Measurements from ENCODE around the gene TEX12. TPM values are rescaled to one million over a fixed set of nuclear protein-coding genes. Genes with fewer than 3 reads are reported as not detected.

TEX12 gene
- total and polyA plus RNA-seq, 2 of the 8 experiments (the other 6 are each of a cell fraction or from before 2014, with no cell fraction given) = not detected

- Histone ChIP-seq H4K5ac (ENCODE audit: insufficient read length, low read depth, low read length) (no peak overlapping the region), H3K4me3 (ENCODE audit: extremely low read depth in 1 of 4, insufficient read depth in 2 of 4, low read depth in 3 of 4, low read length in 4 of 4) (no peak overlapping the region), H3K9me3 (ENCODE audit: insufficient read depth in 2 of 2, low read depth in 1 of 2, low read length in 1 of 2) (no peaks in the 10 kb centered on the region), H2BK12ac (ENCODE audit: low read depth, low read length) (no peak overlapping the region), H3K23me2 (ENCODE audit: low read depth, low read length) (no peaks in the 10 kb centered on the region), H3K79me1 (ENCODE audit: low read depth, low read length) (no peaks in the 10 kb centered on the region), H2AFZ (ENCODE audit: low read length) (no peak overlapping the region), H3K4me2 (ENCODE audit: insufficient read depth in 1 of 2, low read depth in 2 of 2, low read length in 2 of 2) (no peak overlapping the region), H4K20me1 (replicated peaks in 1 of 2; ENCODE audit: control insufficient read depth in 1 of 2, insufficient read depth in 2 of 2, low read length in 2 of 2) (no peaks in the 10 kb centered on the region), H2BK15ac (ENCODE audit: low read length) (no peak overlapping the region), H3K56ac (replicated peaks; ENCODE audit: insufficient read length, low read depth, low read length) (no peak overlapping the region), H3K79me2 (ENCODE audit: control insufficient read depth in 1 of 2, insufficient read depth in 2 of 2, low read length in 2 of 2) (no peaks in the 10 kb centered on the region), H3K18ac (ENCODE audit: extremely low read depth, low read length) (no peak overlapping the region), H2BK120ac (replicated peaks; ENCODE audit: low read depth, low read length) (no peak overlapping the region), H3K14ac (ENCODE audit: insufficient read length) (no peak overlapping the region), H3K4me1 (replicated peaks in 1 of 4; ENCODE audit: control insufficient read depth in 3 of 4, insufficient read depth in 4 of 4, low read length in 3 of 4) (peaks cover 0 to 3% (median 0%) of the 10 kb centered on the region in 4 experiments; a peak in 1 of 7 replicates), H3K27me3 (replicated peaks in 1 of 4; ENCODE audit: control insufficient read depth in 3 of 4, extremely low read depth in 1 of 4, insufficient read depth in 3 of 4, low read length in 3 of 4) (no peaks in the 10 kb centered on the region), H3K23ac (ENCODE audit: insufficient read length) (no peak overlapping the region), H3K9ac (replicated peaks in 1 of 4; ENCODE audit: extremely low read depth in 1 of 4, low read depth in 3 of 4, low read length in 3 of 4) (no peak overlapping the region), H2BK5ac (ENCODE audit: low read depth, low read length) (no peak overlapping the region), H4K91ac (replicated peaks; ENCODE audit: insufficient read length, low read length) (no peak overlapping the region), H4K8ac (ENCODE audit: extremely low read depth, insufficient read depth, low read length) (no peak overlapping the region), H2AK5ac (ENCODE audit: low read depth, low read length) (no peak overlapping the region), H3K4ac (replicated peaks; ENCODE audit: insufficient read length, low read depth, low read length) (no peak overlapping the region), H2BK20ac (ENCODE audit: low read length) (no peak overlapping the region), H3K36me3 (ENCODE audit: control insufficient read depth in 2 of 4, insufficient read depth in 4 of 4, low read length in 3 of 4) (no peaks in the 10 kb centered on the region), H3K27ac (ENCODE audit: low read depth, low read length) (no peak overlapping the region)
- no peak for DNase-seq (ENCODE audit: low read depth in 1 of 2, low spot score in 2 of 2)
- POLR2A ChIA-PET (ENCODE audit: partially characterized antibody) = interaction anchor here (0.6 kb wide), 2 partner anchors 198 to 435 kb away, joined by 3 read pairs; no protein-coding TSS in a partner anchor
- CTCF ChIA-PET (ENCODE audit: partially characterized antibody) = interaction anchor here (0.6 to 2.9 kb wide), 5 partner anchors 59 to 1237 kb away, joined by 3 to 17 read pairs (median 3); no protein-coding TSS in a partner anchor
- no peak for FAIRE-seq
- 92% methylated on average over 2 of the region's 2 CpGs; no CpG with 5 or more reads in 1 of the 2 experiments for WGBS, 2 experiments (ENCODE audit: extremely low coverage in 1 of 2, insufficient coverage in 1 of 2, insufficient read length in 1 of 2, insufficient replicate concordance in 2 of 2, low coverage in 1 of 2, low lambda C conversion rate in 2 of 2, missing lambda C conversion rate in 1 of 2)
- TF ChIP-seq ATF3 (IDR thresholded peaks at IDR 0.05; ENCODE audit: insufficient read depth, low read depth, low read length) (no peak), CEBPB (IDR thresholded peaks at IDR 0.05; ENCODE audit: low read depth, low read length) (no peak), TEAD4 (IDR thresholded peaks at IDR 0.05; ENCODE audit: low read depth, low read length) (no peak), GABPA (IDR thresholded peaks at IDR 0.05; ENCODE audit: borderline replicate concordance, insufficient read depth, low read length) (no peak), YY1 (IDR thresholded peaks at IDR 0.05; ENCODE audit: low read depth, low read length) (no peak), ZNF274 (IDR thresholded peaks at IDR 0.05; ENCODE audit: borderline replicate concordance, extremely low read depth, low read length) (no peak), BACH1 (IDR thresholded peaks at IDR 0.05; ENCODE audit: low read length) (no peak), GTF2F1 (IDR thresholded peaks at IDR 0.05; ENCODE audit: borderline replicate concordance, low read depth, low read length) (no peak), KDM4A (IDR thresholded peaks at IDR 0.05; ENCODE audit: low read depth, low read length, severe bottlenecking) (no peak), KDM1A (IDR thresholded peaks at IDR 0.05; ENCODE audit: borderline replicate concordance, low read length) (no peak), POU5F1 (IDR thresholded peaks at IDR 0.05; ENCODE audit: low read depth, low read length) (no peak), TAF1 (IDR thresholded peaks at IDR 0.05; ENCODE audit: low read depth, low read length) (no peak), SP2 (IDR thresholded peaks at IDR 0.05; ENCODE audit: low read length) (no peak), SIX5 (IDR thresholded peaks at IDR 0.05; ENCODE audit: low read depth, low read length) (no peak)
These were observed 5.3 kb downstream of the TEX12 start for GRCh38 chr11:112172362-112172994.
